ENCODE data around the gene METTL9.
A peak's percentile ranks its signal among the peaks of the same experiment; 100 is the strongest.
"Not testable (repeated sequence)": the region's sequence is repeated elsewhere in the genome, so short reads cannot be mapped to it uniquely, and the experiment has no call there.

Gene METTL9

GRCh38 chr16:21599122-21600030, at the start of gene METTL9:
Gene METTL9, plus strand, starts transcription at chr16:21599577. Its CDS starts 157 bp downstream, at chr16:21599734.
- peak; percentile 69 for DNase-seq

GRCh38 chr16:21549975-21550374, 49.4 kb upstream of the METTL9 start:
- DNase-seq = not testable (repeated sequence)

- DNase-seq = not testable (repeated sequence)
These were observed 48.9 kb upstream of the METTL9 start for GRCh38 chr16:21550435-21550834.

- not testable (repeated sequence) for DNase-seq
These were observed 48.3 kb upstream of the METTL9 start for GRCh38 chr16:21551076-21551475.

- not testable (repeated sequence) for DNase-seq
These were observed 47.8 kb upstream of the METTL9 start for GRCh38 chr16:21551600-21551999.

- not testable (repeated sequence) for DNase-seq
These were observed 45.7 kb upstream of the METTL9 start for GRCh38 chr16:21553481-21554296.

GRCh38 chr16:21554795-21555585, 44.4 kb upstream of the METTL9 start:
- DNase-seq = peak; percentile 89

GRCh38 chr16:21555621-21556020, 43.8 kb upstream of the METTL9 start:
- not testable (repeated sequence) for DNase-seq

GRCh38 chr16:21556026-21556595, 43.3 kb upstream of the METTL9 start:
- not testable (repeated sequence) for DNase-seq

- DNase-seq = not testable (repeated sequence)
These were observed 42.6 kb upstream of the METTL9 start for GRCh38 chr16:21556651-21557241.

- DNase-seq = no peak
These were observed 38.9 kb upstream of the METTL9 start for GRCh38 chr16:21560462-21560861.

- DNase-seq = no peak
These were observed 35.7 kb upstream of the METTL9 start for GRCh38 chr16:21563676-21564075.

- DNase-seq = not testable (repeated sequence)
These were observed 35.0 kb upstream of the METTL9 start for GRCh38 chr16:21564367-21564766.

- DNase-seq = no peak
These were observed 33.9 kb upstream of the METTL9 start for GRCh38 chr16:21565507-21565860.

- peak; percentile 10 for DNase-seq
These were observed 33.3 kb upstream of the METTL9 start for GRCh38 chr16:21565861-21566669.

GRCh38 chr16:21566891-21567414, 32.4 kb upstream of the METTL9 start:
- no peak for DNase-seq

- DNase-seq = not testable (repeated sequence)
These were observed 31.9 kb upstream of the METTL9 start for GRCh38 chr16:21567496-21567895.

GRCh38 chr16:21568502-21569189, 30.7 kb upstream of the METTL9 start:
- DNase-seq = no peak

- DNase-seq = no peak
These were observed 28.7 kb upstream of the METTL9 start for GRCh38 chr16:21570676-21571017.

- DNase-seq = not testable (repeated sequence)
These were observed 25.9 kb upstream of the METTL9 start for GRCh38 chr16:21573506-21573905.

Data from KG1 (cell line).